NOMO-1 treated with DMSO at 0.1 percent for 48 hours (cell line): Measurements from ENCODE around the gene GYS2.
"Not testable (repeated sequence)": the region's sequence is repeated elsewhere in the genome, so short reads cannot be mapped to it uniquely, and the experiment has no call there.

Source experiments
- DNase-seq: peaks from one replicate; lab custom pipeline; 2025; ENCODE audit not compliant: unreplicated experiment; lab: John Stamatoyannopoulos, UW

GYS2 gene

DNA sequence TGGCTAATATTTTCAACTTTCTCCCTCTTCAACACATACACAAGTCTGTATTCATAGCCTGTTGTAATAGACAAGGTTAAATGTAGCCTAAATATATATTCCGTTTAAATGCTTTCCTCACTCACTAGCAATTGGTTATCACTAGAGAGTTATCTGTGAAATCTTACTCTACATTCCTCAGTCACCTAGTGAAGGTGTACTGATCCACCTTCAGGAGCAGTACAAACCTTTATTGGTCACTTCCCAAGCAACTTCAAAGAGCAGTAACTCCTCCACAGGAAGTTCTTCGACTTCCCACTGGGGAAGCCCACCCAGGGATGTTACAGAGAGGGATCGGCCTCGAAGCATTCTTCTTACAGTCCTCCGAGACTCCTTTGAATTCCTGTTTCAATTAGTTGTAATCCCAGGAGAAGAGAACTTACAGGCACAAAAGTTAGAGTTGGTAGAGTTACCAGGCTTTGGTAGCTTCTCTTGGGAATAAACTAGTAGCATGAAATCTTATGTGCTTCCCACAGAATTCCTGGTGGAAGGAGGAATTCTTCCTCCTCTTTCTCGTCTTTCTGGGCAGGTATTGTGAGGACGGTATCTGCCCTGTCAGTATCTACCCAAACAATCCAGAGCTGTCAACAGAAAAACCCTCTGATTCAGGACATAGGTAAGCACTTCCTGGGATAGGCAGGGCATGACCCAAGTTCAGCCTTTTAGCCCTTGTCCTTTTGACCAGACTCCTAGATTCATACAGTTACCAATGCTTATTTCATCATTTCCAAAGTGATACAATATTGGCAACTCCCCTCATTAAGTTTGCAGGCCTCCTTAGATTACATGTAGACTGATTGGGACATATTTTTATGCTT, at the start of gene GYS2:
Gene GYS2 (minus strand): TSS at position 603 of the 857 bp plus-strand sequence. CDS start 255 bp downstream, at position 348.
- no peak for DNase-seq

GRCh38 chr12:21651821-21652220, 47.2 kb upstream of the GYS2 start:
- DNase-seq, result no peak

DNA sequence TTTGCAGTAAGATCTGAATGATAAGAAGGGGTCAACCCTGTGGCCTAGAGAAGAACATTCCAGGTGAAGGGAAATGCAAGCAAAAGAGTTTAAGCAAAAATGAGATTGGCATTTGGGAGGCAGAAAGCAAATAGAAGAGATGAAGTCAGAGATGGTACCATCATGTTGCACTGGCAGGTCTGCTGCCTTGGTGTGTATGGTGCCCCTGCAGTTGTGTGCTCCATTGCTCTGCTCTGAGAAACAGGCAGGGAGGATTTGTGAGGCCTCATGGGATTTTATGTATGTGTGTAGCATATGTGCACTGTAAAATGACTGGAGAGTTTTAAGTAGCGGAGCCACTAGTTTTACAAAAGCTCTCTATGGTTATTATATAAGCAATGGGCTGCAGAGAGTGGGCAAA, 46.4 kb upstream of the GYS2 start:
- DNase-seq, result no peak

DNA sequence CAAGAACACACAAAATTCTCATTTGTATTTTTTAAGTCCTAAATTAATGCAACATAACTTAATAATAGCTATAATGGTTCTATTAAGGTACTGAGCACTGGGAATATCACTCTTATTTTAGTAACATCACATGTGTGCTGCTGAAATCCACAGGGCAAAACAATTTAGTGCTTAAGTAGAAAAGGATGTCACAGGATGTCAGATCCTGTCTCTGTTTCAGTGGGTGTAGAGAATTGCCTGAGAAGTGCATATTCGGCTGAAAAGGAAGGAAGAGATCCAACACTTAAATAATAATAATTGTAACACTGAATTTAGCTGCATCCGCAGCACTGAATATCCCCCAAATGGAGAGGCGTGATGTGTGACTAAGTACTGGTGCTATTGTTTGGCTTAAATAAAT, 44.4 kb upstream of the GYS2 start:
- no peak for DNase-seq

GRCh38 chr12:21648378-21648777, 43.7 kb upstream of the GYS2 start:
- DNase-seq, result no peak

- no peak for DNase-seq
These were observed 42.5 kb upstream of the GYS2 start for GRCh38 chr12:21647179-21647578.

- DNase-seq, result not testable (repeated sequence)
These were observed 40.4 kb upstream of the GYS2 start for GRCh38 chr12:21645041-21645500.

GRCh38 chr12:21644516-21644915, 39.9 kb upstream of the GYS2 start:
- no peak for DNase-seq

DNA sequence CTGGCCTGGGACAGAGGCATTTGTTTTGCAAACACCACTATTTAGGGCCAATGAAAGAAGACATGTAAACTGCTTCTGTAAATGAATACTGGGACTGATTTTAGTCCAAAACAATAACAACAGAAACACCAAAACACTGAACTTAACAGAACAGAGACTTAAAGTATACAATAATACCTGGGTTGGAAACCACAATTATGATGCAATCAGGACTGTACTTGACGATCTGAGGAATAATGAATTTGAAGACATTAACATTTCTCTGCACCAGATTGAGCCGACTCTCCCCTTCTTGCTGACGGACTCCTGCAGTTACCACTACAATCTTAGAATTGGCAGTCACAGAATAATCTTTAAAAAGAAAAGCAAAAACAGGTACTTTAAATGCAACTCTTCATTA, 39.1 kb upstream of the GYS2 start:
- DNase-seq, result no peak

- no peak for DNase-seq
These were observed 38.2 kb upstream of the GYS2 start for GRCh38 chr12:21642707-21643389.

GRCh38 chr12:21638054-21638891, 33.6 kb upstream of the GYS2 start:
- DNase-seq, result no peak

DNA sequence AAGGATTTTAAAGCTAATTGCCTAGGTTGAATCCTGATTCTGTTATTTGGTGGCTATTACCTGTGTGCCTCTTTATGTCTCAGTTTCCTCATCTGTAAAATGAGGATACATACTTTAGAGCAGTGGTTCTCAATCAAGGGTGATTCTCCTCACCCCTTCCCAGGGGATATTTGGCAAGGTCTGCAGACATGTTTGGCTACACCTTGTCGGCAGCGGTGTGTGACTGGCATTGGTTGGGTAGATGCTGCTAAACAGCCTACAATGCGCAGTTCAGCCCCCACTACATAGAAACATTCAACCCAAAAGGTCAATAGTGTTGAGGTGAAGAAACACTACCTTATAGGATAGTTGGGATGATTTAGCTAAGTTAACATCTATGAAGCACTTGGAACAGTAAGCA, 29.6 kb upstream of the GYS2 start:
- no peak for DNase-seq

DNA sequence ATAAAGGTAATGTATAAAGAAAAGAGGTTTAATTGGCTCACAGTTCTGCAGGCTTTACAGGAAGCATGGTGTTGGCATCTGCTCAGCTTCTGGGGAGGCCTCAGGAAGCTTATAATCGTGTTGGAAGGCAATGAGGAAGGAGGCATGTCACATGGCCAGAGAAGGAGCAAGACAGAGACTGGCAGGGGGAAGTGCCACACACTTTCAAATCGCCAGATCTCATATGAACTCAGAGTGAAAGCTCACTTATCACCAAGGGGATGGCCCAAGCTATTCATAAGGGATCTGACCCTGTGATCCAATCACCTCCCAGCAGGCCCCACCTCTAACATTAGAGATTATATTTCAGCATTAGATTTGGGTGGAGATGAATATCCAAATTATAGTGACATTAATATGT, 26.7 kb upstream of the GYS2 start:
- no peak for DNase-seq

DNA sequence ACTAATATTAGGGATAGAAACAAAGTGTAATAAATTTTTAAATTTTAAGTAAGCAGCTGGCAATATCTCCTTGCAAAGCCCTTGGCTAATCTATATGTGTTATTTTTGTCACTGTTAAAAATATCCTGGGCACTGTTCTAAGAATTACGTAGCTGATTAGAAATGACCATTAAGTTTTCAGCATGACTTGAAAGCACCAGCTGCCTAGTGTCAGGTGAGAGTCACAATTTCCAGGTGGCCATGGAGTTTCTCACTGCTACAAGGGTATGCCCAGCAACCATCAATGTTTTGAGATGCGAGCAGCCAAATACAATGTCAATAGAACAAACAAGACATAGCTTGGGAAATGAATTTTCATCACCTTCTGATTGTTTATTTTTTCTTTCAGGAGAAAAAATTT, 23.3 kb upstream of the GYS2 start:
- DNase-seq, result no peak

- no peak for DNase-seq
These were observed 13.9 kb upstream of the GYS2 start for GRCh38 chr12:21618566-21618965.

- no peak for DNase-seq
These were observed 12.4 kb upstream of the GYS2 start for GRCh38 chr12:21617030-21617429.

DNA sequence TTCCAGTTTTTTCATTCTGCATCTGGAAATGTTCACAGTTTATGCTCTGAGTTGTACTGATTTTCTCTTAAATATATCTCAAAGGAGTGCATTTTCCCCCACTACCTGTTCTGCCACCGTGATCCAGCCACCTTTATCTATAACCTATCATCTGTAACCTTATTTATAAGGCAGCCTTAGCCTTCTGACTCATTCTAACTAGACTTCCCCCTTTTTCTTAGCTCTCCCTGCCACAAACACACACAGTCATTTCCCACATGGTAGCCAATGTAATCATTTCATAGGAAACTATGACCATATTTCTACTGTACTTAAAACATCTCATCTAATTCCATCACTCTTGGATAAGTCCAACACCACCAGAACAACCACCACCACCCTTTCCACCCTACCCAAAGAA, 10.8 kb upstream of the GYS2 start:
- DNase-seq, result peak; percentile 89

DNA sequence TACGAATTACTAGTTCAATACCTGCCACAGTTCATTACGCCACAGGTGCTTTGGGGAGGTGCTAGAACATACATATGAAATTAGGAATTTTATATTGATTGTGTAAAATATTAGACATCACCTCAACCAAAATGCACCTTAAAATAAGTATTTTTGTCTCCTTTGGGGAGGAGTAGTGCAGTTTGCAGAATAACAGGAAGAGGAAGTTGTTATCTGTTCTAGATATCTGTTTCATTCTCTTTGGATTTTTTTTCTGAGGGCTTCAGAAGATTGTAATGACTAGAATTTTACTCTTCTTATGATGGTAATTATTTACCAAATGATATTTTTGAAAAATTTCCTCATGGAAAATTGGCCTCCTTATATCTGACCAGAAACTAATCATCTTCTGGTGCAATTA, 9.9 kb upstream of the GYS2 start:
- DNase-seq, result peak; percentile 62

- peak; percentile 83 for DNase-seq
These were observed 9.3 kb upstream of the GYS2 start for GRCh38 chr12:21613931-21614330.

GRCh38 chr12:21608196-21608595, 3.5 kb upstream of the GYS2 start:
- peak; percentile 15 for DNase-seq

DNA sequence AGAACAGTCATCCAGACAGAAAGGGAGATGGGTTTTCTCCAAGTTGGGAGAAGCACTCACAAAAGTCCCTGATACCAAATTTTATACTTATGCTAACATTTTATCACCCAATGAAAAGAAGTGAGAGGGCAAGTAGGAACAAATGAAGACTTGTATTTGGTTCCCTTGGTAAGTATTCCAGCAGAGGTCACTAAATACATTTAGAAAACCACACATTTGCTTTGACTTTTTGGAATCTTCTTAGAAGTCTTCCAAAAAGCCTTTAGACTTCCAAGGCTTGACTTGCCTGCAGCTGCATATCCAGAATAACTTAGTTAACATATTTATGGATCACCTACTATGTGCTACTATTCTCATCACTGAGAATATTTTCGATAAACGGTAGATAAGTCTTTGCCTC, 3.1 kb upstream of the GYS2 start:
- peak; percentile 29 for DNase-seq
